ENCODE data around the gene CELSR1. TPM values are rescaled to one million over a fixed set of nuclear protein-coding genes. Genes with fewer than 3 reads are reported as not detected.
"Not testable (repeated sequence)": the region's sequence is repeated elsewhere in the genome, so short reads cannot be mapped to it uniquely, and the experiment has no call there.

Gene CELSR1
- total RNA-seq, 1 donor from 2014 or later, result 18.6 TPM

DNA sequence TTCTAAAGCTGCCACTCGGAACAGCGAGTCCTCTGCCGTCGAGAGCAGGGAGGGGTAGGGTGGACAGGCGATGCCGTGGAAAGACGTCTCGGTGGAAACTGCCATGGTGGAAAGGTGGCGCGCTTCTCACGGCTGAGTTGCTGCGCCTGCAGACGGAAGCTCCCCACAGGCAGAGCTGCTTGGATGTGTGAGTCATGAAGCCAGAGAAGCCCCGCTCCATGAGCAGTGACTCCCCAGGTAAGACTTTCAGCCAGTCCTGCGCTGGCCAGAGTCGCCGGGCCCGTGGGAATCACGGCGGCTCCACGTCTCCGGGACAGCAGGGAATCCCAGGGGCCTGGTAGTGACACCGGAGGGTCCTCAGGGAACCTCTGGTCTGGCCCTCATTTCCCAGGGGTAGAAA lies 205.9 kb downstream of the CELSR1 start:
- DNase-seq (ENCODE audit: low read depth in 2 of 2), result no peak

DNA sequence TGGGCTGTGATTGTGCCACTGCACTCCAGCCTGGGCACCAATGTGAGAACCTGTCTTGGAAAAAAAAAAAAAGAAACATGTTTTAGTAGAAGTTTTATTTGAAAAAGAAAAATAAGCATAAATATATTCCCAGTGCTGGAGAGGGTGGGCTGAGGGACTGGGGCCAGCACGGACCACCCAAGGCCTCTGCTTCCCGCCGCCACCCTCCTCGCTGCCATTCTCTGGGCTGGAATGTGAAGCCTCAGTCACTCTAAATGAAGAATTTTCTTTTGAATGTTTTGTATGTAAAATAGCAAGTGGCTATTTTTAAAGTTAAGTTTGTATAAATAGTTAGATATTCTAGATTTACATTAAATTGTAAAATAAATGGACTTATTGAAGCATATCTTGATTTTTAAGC lies 207.0 kb downstream of the CELSR1 start:
- DNase-seq (ENCODE audit: low read depth in 2 of 2), result no peak

DNA sequence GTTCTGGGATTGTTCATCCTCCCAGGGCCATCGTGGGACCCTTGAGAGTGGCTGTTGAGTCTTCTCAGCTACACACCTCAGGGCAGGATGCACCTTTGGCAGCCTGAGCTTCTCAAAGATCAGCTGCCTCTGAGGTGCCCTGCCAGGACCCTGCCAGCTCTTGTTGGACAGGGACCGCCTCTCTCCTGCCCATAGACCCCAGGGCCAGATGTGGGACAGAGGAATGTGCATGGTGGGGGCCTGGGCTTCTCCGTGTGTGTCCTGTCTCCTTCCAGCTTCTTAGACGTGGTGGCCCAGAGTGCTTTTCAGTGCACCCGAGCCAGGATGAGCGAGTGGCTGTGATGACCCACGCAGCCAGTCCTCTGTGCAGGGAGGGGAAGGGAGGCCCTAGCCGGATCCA lies 207.8 kb downstream of the CELSR1 start:
- DNase-seq (ENCODE audit: low read depth in 2 of 2), result no peak

DNA sequence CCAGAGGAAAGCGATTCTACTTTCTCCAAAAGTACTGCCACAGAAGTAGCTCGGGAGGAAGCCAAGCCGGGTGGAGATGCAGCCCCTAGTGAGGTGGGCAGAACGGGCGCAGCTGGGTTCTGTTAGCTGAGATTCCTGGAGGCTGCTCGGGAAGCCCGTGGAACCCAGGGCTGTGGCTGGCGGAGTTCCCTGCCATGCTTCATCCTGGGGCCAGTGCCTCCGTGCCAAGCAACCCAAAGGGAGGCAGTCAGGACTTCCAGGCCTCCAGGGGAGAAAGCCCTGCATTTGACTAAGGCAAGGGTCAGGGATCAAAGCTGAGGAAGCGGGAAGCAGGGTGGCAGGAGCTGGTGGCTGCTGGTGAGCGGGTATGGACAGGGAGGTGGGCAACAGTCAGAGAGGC lies 208.6 kb downstream of the CELSR1 start:
- no peak for DNase-seq (ENCODE audit: low read depth in 2 of 2)

DNA sequence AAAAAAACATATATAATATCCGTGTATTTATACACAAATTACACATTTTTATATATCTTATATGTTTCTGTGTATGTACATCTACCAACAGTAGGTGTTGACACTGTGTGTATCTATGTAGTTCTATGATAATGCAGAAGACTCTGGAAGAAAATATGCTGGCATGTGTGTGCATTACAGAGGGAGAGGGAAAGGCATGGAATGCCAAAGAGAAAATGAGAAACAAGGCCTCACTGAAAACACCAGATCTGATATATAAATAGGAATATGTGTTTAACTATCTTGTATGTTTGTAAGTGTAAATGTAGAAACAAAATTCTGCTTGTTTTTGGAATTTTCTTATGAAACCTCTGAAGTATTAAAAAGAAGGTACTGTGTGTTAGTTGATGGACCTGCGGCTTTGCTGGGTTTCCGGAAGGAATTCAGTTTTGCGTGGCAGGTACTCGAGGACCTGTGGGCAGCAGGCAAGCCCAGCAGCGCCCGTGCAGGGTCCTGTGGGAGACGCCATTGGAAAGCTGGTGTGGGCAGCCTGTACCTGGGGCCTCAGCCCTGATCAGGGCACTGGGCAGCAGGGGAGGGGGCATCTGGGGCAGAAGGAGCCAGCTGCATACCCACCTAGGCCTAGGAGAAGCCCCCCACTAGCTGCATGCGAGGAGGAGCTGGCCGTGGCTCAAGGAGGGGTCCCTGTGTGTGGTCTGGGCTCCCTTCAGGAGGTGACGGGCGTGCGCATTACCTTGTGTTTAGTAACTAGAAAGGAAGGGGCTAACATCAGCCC lies 209.5 kb downstream of the CELSR1 start:
- DNase-seq (ENCODE audit: low read depth in 2 of 2), result no peak

DNA sequence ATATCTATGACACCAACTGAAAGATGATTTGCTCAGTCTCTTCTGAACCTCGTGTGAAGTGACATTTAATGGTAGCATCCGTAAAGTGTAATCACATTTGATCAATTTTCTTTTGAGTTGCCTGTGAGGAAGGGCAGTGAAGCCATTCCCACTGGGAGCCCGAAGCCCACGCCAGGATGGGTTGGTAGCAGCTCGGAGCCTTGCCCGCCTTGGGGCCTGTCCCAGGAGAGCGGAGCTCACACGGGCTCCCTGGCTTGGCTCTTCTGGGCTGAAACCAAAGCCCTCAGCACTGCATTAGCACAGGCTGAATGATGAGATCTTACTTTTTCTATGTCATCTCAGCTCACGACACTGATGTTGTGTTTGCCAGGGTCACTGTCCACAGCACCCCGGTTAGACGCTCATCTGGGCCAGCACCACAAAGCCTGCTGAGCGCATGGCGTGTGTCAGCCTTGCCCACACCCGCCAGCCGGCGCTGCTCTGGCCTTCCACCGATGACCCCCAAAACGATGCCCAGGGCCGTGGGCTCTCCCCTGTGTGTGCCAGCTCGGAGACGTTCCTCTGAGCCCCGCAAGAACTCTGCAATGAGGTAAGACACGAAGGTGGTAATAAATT lies 211.2 kb downstream of the CELSR1 start:
- DNase-seq (ENCODE audit: low read depth in 2 of 2), result no peak

DNA sequence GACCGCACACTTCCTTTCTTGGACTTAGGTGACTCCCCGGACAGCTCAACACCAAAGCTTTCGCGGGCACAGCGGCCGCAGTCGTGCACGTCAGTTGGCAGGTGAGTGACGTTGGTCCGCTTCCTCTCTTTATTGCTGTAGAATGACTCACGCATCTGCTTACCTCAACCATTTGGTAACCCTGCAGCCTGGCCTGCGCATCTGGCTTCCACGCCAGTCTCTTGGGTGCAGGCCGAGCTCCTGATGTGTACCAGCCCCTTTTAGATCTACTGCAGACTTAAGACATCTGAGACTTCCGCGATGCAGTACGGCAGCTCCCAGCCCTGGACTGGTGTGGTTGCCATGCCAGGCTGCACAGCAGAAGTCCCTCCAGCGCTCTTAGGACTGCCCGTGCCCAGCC lies 214.3 kb downstream of the CELSR1 start:
- no peak for DNase-seq (ENCODE audit: low read depth in 2 of 2)

DNA sequence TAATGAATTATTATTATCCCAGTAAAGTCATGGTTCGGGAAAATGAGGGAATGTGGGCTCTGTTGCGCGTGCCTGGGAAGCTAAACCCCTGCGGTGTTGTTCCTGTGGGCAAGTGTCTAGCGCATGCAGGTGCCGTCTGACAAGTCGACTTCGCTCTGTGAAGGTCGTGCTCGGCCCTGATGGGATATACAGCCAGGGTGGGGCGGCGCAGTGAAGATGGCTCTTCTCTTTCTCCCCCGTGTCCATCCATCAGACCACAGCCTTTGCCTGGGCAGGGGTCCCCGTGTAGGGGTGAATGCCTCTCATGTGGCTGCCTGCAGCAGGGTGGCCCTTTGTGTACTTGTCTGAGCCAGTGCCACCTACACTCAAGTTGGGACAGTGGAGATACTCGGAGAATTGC lies 214.7 kb downstream of the CELSR1 start:
- no peak for DNase-seq (ENCODE audit: low read depth in 2 of 2)

DNA sequence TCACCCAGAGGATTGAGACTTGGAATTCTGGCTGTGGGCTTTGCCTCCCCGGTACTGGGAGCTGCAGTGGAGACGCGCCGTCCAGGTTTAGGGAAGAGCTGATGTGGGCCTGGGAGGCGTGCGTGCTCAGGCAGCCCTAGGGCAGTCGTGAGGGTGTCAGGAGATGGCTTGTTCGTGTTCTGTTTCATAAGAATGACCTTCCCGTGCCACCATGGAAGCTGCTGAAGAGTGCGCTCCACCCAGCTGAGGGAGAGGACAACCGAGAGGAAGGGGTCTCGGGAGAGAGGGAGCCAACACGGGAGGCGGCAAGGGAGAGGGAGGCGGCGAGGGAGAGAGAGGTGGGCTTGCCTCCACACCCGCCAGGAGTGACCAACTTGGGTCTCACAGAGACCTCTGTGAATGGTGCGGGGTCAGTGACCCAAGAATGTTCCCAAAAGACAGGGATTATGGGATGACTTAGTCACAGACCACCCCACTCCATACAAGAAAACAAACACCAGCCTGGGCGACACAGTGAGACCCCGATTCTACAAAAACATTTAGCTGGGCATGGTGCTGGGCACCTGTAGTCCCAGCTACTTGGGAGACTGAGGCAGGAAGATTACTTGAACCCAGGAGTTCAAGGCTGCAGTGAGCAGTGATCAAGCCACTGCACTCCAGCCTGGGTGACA lies 216.6 kb downstream of the CELSR1 start:
- DNase-seq (ENCODE audit: low read depth in 2 of 2), result no peak

DNA sequence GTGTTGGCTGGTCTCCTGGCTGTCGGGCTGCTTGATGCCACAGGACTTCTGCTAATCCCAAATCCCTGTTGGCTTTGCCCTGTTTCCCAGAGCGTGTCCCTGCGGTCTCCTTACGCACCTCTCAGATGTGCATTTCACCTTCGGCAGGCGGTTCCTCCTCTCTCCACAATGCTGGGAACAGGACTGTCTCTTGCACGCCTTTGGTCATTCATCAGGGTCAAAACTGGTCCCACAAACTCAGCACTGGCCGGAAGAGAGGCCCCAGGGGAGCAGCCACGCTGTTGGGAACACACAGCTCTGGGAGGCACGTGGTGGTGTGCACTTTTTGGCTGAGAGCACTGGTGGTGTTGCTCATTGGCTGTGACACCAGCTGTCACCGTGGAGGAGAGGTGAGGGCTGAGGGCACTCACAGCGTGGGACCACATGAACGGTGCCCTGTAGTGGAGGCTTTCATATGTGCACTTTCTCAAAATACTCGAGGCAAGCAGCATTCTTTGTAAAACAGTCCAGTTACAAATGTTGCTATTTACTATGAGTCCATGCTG lies 217.2 kb downstream of the CELSR1 start:
- DNase-seq (ENCODE audit: low read depth in 2 of 2), result no peak

DNA sequence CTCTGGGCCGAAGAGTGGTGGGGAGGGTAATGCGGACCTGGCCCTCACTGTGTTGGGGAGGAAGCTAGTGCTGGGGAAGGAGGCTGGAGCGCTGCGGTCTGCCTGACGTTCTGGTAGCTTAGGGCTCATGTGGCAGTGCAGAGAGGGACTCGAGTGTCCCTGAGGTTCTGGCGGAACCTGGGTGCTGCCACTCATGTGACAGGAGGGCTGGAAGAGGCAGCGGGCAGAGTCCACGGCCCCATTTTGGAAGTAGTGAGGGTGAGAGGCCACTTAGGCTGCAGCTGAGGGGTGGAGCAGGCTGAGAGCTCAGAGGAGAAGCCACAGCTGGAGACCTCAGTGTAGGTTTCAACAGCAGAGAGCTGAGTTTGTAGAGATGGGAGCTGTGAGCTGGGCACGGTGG lies 218.1 kb downstream of the CELSR1 start:
- no peak for DNase-seq (ENCODE audit: low read depth in 2 of 2)

DNA sequence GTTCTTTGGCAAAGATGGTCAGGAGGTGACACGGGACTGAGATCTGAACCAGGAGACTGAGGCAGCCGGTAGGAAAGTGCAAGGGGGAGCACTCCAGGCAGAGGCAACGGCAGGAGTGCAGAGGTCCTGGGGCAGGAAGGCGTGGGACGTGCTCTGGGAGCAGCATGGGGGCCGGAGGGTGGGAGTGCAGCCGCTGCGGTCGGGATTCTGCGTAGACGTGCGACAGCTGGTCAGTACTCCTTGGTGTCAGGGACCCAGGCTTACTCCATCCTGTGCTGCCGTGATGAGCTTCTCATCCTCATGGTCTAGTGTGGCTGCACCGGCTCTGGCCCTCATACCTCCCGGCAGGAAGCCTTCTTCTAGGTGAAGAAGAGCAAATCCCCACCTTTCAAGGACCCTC lies 218.8 kb downstream of the CELSR1 start:
- DNase-seq (ENCODE audit: low read depth in 2 of 2), result no peak

DNA sequence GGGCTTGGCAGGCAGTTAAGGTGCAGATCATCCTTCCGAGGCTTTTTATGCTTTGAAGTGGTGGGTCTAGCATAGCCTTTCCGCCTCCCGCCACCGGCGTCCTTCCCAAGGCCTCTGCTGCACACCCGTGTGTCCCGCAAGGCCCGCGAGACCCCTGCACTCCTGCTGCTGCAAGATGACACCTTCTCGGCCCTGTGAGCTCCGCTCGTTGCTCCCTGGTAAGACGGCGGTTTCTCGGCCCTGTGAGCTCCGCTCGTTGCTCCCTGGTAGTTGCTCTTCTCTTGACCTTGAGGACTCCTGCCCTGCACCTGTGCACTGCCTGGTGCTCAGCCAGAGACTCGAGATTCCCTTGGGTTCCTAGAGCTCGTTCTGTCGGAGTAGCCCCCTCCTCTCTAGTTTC lies 219.8 kb downstream of the CELSR1 start:
- no peak for DNase-seq (ENCODE audit: low read depth in 2 of 2)

DNA sequence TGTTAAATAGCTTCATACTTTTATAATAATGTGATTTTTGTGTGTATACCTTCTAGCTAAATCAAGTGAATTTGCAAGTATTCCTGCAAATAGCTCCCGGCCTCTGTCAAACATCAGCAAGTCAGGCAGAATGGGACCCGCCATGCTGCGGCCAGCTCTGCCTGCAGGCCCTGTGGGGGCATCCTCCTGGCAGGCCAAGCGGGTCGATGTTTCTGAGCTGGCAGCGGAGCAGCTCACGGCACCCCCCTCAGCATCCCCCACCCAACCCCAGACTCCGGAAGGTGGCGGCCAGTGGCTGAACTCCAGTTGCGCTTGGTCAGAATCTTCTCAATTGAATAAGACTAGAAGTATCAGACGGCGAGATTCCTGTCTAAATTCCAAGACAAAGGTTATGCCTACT lies 221.4 kb downstream of the CELSR1 start:
- DNase-seq (ENCODE audit: low read depth in 2 of 2), result no peak

DNA sequence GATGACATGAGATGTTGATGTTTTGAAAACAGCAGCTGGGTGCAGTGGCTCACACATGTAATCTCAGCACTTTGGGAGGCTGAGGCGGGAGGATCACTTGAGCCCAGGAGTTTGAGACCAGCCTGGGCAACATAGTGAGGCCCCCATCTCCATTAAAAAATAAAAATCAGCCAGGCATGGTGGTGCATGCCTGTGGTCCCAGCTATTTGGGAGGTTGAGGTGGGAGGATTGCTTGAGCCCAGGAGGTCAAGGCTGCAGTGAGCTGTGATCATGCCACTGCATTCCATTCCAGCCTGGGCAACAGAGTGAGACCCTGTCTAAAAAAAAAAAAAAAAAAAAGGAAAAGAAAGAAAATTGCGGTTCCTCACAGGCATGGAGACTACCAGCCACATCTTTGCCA lies 224.6 kb downstream of the CELSR1 start:
- not testable (repeated sequence) for DNase-seq (ENCODE audit: low read depth in 2 of 2)

DNA sequence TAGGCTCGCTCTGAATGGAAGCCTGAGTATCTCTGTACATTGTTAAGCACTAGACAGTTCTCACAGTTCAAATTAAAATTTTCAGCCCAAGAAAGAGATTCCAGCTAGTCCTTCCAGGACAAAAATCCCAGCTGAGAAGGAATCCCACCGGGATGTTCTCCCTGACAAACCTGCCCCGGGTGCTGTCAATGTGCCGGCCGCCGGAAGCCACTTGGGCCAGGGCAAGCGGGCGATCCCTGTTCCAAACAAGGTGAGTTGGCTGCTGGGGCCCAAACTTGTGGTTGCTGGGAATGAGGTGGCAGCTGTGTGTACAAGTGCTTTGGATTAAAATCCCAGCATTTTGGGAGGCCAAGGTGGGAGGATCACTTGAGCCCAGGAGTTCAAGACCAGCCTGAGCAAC lies 225.4 kb downstream of the CELSR1 start:
- no peak for DNase-seq (ENCODE audit: low read depth in 2 of 2)

Other genes with a start within 250 kb of the CELSR1 start
- 3.4 and 6.3 TPM in 2 replicates for gene GTSE1, start 240.8 kb downstream of the CELSR1 start, total RNA-seq
- gene TRMU, start 201.9 kb downstream of the CELSR1 start, total RNA-seq, result 16.3 and 19.5 TPM in 2 replicates
- gene GRAMD4, start 82.8 kb upstream of the CELSR1 start, total RNA-seq, result 30.9 and 50.4 TPM in 2 replicates
- gene CERK, start 200.6 kb upstream of the CELSR1 start, total RNA-seq, result 66.8 and 127 TPM in 2 replicates
- gene TBC1D22A, start 225.0 kb upstream of the CELSR1 start, total RNA-seq, result 12.5 and 18.1 TPM in 2 replicates

Measured in dermis microvascular lymphatic vessel endothelial cell (primary cell).